Measurements from ENCODE around the gene SIGLEC15.

DNA sequence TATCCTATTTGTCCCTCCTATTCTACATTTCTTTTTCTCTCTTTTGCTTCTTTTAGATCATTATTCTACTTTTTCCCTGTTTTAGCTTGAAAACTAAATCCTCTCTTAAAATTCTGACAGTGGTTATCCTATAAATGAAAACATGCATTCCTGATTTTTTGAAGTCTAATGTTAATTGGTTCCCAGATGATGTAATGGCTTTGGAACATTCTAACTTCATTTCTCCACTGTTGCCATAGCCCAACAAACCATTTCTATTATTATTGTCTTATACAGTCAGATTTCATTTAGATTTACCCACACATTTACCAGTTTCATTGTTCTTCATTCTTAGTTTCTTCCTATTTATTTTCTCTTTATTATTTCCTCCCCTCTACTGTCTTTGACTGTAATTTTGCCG lies 36.5 kb downstream of the SIGLEC15 start:
- TF ChIP-seq, protein P1, sequence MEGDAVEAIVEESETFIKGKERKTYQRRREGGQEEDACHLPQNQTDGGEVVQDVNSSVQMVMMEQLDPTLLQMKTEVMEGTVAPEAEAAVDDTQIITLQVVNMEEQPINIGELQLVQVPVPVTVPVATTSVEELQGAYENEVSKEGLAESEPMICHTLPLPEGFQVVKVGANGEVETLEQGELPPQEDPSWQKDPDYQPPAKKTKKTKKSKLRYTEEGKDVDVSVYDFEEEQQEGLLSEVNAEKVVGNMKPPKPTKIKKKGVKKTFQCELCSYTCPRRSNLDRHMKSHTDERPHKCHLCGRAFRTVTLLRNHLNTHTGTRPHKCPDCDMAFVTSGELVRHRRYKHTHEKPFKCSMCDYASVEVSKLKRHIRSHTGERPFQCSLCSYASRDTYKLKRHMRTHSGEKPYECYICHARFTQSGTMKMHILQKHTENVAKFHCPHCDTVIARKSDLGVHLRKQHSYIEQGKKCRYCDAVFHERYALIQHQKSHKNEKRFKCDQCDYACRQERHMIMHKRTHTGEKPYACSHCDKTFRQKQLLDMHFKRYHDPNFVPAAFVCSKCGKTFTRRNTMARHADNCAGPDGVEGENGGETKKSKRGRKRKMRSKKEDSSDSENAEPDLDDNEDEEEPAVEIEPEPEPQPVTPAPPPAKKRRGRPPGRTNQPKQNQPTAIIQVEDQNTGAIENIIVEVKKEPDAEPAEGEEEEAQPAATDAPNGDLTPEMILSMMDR (IDR thresholded peaks at IDR 0.05): no peak
- no peak for TF ChIP-seq POLR2AphosphoS5 (IDR thresholded peaks at IDR 0.05)
- no peak for TF ChIP-seq POLR2A (IDR thresholded peaks at IDR 0.05)
- TF ChIP-seq EP300 (IDR thresholded peaks at IDR 0.05): no peak

All from stomach (tissue), 4 donors.